ENCODE data around the gene GALNT13. TPM values are rescaled to one million over a fixed set of nuclear protein-coding genes. Genes with fewer than 3 reads are reported as not detected.

GALNT13 gene
- polyA plus RNA-seq, 3 donors, result not detected

GRCh38 chr2:154173919-154174318 is 302.2 kb downstream of the GALNT13 start:
- H3K9me3 ChIP-seq (replicated peaks in 1 of 2; ENCODE audit: control insufficient read depth in 1 of 2, insufficient read depth in 1 of 2, low read length in 2 of 2), result peaks cover 0 to 6% of the 10 kb centered on the region in 2 donors
- H3K27ac ChIP-seq (ENCODE audit: low read depth in 1 of 2, low read length in 2 of 2), result no peak overlapping the region
- no peak overlapping the region for H3K9ac ChIP-seq (ENCODE audit: insufficient read depth, low read length, poor library complexity, severe bottlenecking)
- Mint-ChIP-seq H3K36me3 (no peaks in the 10 kb centered on the region), H3K27me3 (ENCODE audit: low read depth in 3 of 3) (no peaks in the 10 kb centered on the region), H3K4me1 (no peaks in the 10 kb centered on the region), H3K4me3 (no peak overlapping the region), H3K27ac (no peak overlapping the region), H3K9me3 (peaks cover 0 to 5% (median 3%) of the 10 kb centered on the region in 7 donors)
- H3K27me3 ChIP-seq (ENCODE audit: control insufficient read depth in 2 of 2, insufficient read depth in 2 of 2, low read length in 2 of 2), result no peaks in the 10 kb centered on the region
- no peaks in the 10 kb centered on the region for H3K79me2 ChIP-seq (ENCODE audit: insufficient read depth, low read length)
- H2AFZ ChIP-seq (ENCODE audit: insufficient read depth, low read depth, low read length, poor library complexity, severe bottlenecking), result no peak overlapping the region
- H3K4me2 ChIP-seq (replicated peaks; ENCODE audit: extremely low read depth, low read length, poor library complexity, severe bottlenecking), result no peak overlapping the region
- WGBS (ENCODE audit: insufficient coverage), result 100% methylated on average over 1 of the region's 3 CpGs
- intact Hi-C loops (cut with micrococcal nuclease), result no loop called here
- TF ChIP-seq, protein P1, sequence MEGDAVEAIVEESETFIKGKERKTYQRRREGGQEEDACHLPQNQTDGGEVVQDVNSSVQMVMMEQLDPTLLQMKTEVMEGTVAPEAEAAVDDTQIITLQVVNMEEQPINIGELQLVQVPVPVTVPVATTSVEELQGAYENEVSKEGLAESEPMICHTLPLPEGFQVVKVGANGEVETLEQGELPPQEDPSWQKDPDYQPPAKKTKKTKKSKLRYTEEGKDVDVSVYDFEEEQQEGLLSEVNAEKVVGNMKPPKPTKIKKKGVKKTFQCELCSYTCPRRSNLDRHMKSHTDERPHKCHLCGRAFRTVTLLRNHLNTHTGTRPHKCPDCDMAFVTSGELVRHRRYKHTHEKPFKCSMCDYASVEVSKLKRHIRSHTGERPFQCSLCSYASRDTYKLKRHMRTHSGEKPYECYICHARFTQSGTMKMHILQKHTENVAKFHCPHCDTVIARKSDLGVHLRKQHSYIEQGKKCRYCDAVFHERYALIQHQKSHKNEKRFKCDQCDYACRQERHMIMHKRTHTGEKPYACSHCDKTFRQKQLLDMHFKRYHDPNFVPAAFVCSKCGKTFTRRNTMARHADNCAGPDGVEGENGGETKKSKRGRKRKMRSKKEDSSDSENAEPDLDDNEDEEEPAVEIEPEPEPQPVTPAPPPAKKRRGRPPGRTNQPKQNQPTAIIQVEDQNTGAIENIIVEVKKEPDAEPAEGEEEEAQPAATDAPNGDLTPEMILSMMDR (IDR thresholded peaks at IDR 0.05), result no peak
- no peak overlapping the region for H3K4me3 ChIP-seq (replicated peaks in 1 of 3; ENCODE audit: low read depth in 2 of 3, low read length in 3 of 3)
- no peaks in the 10 kb centered on the region for H3K4me1 ChIP-seq (ENCODE audit: control insufficient read depth in 1 of 2, insufficient read depth in 2 of 2, low read length in 2 of 2)
- H3K36me3 ChIP-seq (replicated peaks in 1 of 2; ENCODE audit: control insufficient read depth in 1 of 2, insufficient read depth in 2 of 2, low read length in 2 of 2), result no peaks in the 10 kb centered on the region
- DNase-seq, result no peak
- H4K20me1 ChIP-seq (ENCODE audit: insufficient read depth, low read length), result no peaks in the 10 kb centered on the region

DNA sequence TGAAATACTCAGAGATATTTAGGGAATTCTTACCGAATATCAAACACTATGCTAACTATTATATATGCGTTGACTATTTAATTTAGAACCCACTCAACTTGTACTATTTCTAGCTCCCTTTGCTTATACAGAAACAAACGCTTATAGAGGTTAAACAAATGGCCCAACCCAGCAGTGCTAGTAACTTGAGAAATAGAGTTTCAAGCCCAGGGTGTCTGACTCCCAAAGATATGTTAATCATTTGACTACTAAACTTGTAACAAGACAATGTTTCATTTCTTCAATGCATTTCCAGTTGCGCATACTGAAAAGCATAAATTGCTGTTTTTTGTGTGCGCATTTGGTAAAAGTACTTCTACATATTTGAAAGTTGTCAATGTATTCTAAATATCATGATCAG is 310.3 kb downstream of the GALNT13 start:
- Histone ChIP-seq H3K9ac (ENCODE audit: insufficient read depth, low read length, poor library complexity, severe bottlenecking) (no peak overlapping the region), H3K4me3 (replicated peaks in 1 of 3; ENCODE audit: low read depth in 2 of 3, low read length in 3 of 3) (no peak overlapping the region), H3K4me2 (replicated peaks; ENCODE audit: extremely low read depth, low read length, poor library complexity, severe bottlenecking) (no peak overlapping the region), H4K20me1 (ENCODE audit: insufficient read depth, low read length) (no peaks in the 10 kb centered on the region), H3K27ac (ENCODE audit: low read depth in 1 of 2, low read length in 2 of 2) (no peak overlapping the region), H3K27me3 (ENCODE audit: control insufficient read depth in 2 of 2, insufficient read depth in 2 of 2, low read length in 2 of 2) (no peaks in the 10 kb centered on the region), H2AFZ (ENCODE audit: insufficient read depth, low read depth, low read length, poor library complexity, severe bottlenecking) (no peak overlapping the region), H3K79me2 (ENCODE audit: insufficient read depth, low read length) (no peaks in the 10 kb centered on the region), H3K4me1 (ENCODE audit: control insufficient read depth in 1 of 2, insufficient read depth in 2 of 2, low read length in 2 of 2) (no peaks in the 10 kb centered on the region), H3K9me3 (replicated peaks in 1 of 2; ENCODE audit: control insufficient read depth in 1 of 2, insufficient read depth in 1 of 2, low read length in 2 of 2) (no peaks in the 10 kb centered on the region), H3K36me3 (replicated peaks in 1 of 2; ENCODE audit: control insufficient read depth in 1 of 2, insufficient read depth in 2 of 2, low read length in 2 of 2) (no peaks in the 10 kb centered on the region)
- H3K9me3 Mint-ChIP-seq, result peaks cover 0 to 12% (median 3%) of the 10 kb centered on the region in 7 donors
- no peaks in the 10 kb centered on the region for H3K36me3 Mint-ChIP-seq
- no CpG with 5 or more reads among the region's 5 CpGs for WGBS (ENCODE audit: insufficient coverage)
- H3K27ac Mint-ChIP-seq, result no peak overlapping the region
- H3K4me3 Mint-ChIP-seq, result no peak overlapping the region
- TF ChIP-seq, protein P1 (IDR thresholded peaks at IDR 0.05), result no peak
- H3K4me1 Mint-ChIP-seq, result no peaks in the 10 kb centered on the region
- H3K27me3 Mint-ChIP-seq (ENCODE audit: low read depth in 3 of 3), result no peaks in the 10 kb centered on the region
- no peak for DNase-seq
- intact Hi-C loops (cut with micrococcal nuclease), result no loop called here

Measured in CD14-positive monocyte (primary cell).